Testis (tissue), 3 donors: ENCODE results near the gene TPRG1. TPM values are rescaled to one million over a fixed set of nuclear protein-coding genes. Genes with fewer than 3 reads are reported as not detected.

ENCODE experiments used
- DNase-seq: peaks from one replicate; pipeline ENCODE4 v3.0.0-alpha.2; 2019
- H3K27ac ChIP-seq, 2 donors: fragments of 200-600 bp; sonication (generic); one replicate each; pipeline ENCODE4 v1.5.1; 2019
- H3K27me3 ChIP-seq: fragments of 200-600 bp; sonication (generic); one replicate; pipeline ENCODE4 v1.5.1; 2019
- H3K36me3 ChIP-seq: fragments of 200-600 bp; sonication (generic); one replicate; pipeline ENCODE4 v1.5.1; 2017; ENCODE audit warnings: low read depth; ENCODE audit errors: missing control alignments
- H3K4me1 ChIP-seq: fragments of 200-600 bp; sonication (generic); one replicate; pipeline ENCODE4 v1.5.1; 2019
- H3K4me3 ChIP-seq, 2 donors: fragments of 200-600 bp; sonication (generic); one replicate each; pipeline ENCODE4 v1.5.1; 2017 to 2019
- H3K9me3 ChIP-seq: fragments of 200-600 bp; sonication (generic); one replicate; pipeline ENCODE4 v1.5.1; 2017
- POLR2A ChIP-seq: fragments of 450-650 bp; IDR thresholded peaks from one replicate; pipeline ENCODE4 v1.6.1; 2017; ENCODE audit warnings: antibody characterized with exemption, mild to moderate bottlenecking, moderate library complexity
- WGBS, 2 donors: methylation state at CpG; one replicate each; pipeline ENCODE4 v1.1.5; 2018; 5-methylcytosine and 5-hydroxymethylcytosine counted together
- intact Hi-C: fragments of 100-400 bp; cut with DNase I; formaldehyde crosslinking; loops from one replicate; pipeline ENCODE4 v1.15.1; 2023; ENCODE audit warnings: low total_unique reads
- polyA plus RNA-seq: library from polyadenylated mRNA; stranded (reverse); fragments of 350-450 nt; fragmentation: Illumina TruSeq; extraction: RNeasy Lipid Tissue Mini Kit (QIAGEN cat#74804); gene quantifications from one replicate; pipeline ENCODE4 v1.2.3, GENCODE V29; 2014; ENCODE audit warnings: low read depth, low replicate concordance; ENCODE audit not compliant: insufficient read depth
- total RNA-seq, 2 donors: library from RNA; depleted of rRNA; stranded (reverse); fragments of >200 nt; gene quantifications; one replicate each; pipeline ENCODE4 v1.2.3, GENCODE V29; 2016
- TF ChIP-seq, protein P1 (sequence below), 3 experiments: fragments of 450-650 bp in 2 of 3; fragments of 200-600 bp in 1 of 3; sonication (generic) in 1 of 3; IDR thresholded peaks; one replicate each; pipeline ENCODE4 v1.5.1; 2016 to 2019; ENCODE audit warnings: antibody characterized with exemption in 3 of 3, mild to moderate bottlenecking in 2 of 3, moderate library complexity in 1 of 3

The TPRG1 gene
- total and polyA plus RNA-seq, 3 donors from 2014 or later: 15.5 to 25.2 (median 15.9) TPM

GRCh38 chr3:189360291-189360690 lies 188.5 kb downstream of the TPRG1 start:
- Histone ChIP-seq H3K9me3 (no peaks in the 10 kb centered on the region), H3K4me1 (no peaks in the 10 kb centered on the region), H3K36me3 (no peaks in the 10 kb centered on the region), H3K27me3 (no peaks in the 10 kb centered on the region), H3K27ac (no peak overlapping the region), H3K4me3 (no peak overlapping the region)
- 70 to 71% methylated on average over 5 of the region's 5 CpGs for WGBS, 2 donors
- TF ChIP-seq, protein P1, sequence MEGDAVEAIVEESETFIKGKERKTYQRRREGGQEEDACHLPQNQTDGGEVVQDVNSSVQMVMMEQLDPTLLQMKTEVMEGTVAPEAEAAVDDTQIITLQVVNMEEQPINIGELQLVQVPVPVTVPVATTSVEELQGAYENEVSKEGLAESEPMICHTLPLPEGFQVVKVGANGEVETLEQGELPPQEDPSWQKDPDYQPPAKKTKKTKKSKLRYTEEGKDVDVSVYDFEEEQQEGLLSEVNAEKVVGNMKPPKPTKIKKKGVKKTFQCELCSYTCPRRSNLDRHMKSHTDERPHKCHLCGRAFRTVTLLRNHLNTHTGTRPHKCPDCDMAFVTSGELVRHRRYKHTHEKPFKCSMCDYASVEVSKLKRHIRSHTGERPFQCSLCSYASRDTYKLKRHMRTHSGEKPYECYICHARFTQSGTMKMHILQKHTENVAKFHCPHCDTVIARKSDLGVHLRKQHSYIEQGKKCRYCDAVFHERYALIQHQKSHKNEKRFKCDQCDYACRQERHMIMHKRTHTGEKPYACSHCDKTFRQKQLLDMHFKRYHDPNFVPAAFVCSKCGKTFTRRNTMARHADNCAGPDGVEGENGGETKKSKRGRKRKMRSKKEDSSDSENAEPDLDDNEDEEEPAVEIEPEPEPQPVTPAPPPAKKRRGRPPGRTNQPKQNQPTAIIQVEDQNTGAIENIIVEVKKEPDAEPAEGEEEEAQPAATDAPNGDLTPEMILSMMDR (IDR thresholded peaks at IDR 0.05): no peak
- no peak for TF ChIP-seq POLR2A
- no peak for DNase-seq
- intact Hi-C loops: no loop called here

DNA sequence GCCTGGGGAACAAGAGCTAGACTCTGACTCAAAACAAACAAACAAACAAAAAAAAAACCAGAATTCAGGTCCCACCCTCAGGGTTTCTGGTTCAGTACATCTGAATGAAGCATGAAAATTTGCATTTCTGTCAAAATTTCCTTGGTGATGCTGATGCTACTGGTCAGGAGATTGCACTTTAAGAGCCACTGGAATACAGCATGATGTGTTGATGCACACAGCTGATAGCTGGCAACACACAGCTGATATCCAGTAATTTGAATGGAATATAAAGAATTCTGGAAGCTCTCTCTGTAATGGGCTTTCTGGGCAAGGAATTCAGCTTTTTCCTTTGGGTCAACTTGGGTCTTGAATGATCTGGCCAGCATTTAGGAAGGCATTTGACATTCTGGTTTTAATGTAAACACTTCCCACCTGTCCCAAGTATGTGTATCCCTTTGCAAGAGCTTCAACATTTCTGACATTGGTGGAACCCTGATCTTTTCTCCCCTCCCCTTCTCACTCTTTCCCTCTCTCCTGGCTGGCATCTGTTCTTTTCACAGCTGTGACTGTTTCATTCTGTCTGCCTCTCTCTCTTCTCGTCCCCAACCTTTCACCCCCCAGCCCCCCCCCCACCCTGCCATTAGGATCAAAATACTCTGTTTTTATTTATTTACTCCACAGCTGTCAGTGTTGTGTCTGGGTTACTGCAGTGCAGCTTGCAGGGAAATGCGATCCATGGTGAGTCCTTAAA lies 189.5 kb downstream of the TPRG1 start:
- WGBS, 2 donors: 48 to 53% methylated on average over 2 of the region's 2 CpGs

DNA sequence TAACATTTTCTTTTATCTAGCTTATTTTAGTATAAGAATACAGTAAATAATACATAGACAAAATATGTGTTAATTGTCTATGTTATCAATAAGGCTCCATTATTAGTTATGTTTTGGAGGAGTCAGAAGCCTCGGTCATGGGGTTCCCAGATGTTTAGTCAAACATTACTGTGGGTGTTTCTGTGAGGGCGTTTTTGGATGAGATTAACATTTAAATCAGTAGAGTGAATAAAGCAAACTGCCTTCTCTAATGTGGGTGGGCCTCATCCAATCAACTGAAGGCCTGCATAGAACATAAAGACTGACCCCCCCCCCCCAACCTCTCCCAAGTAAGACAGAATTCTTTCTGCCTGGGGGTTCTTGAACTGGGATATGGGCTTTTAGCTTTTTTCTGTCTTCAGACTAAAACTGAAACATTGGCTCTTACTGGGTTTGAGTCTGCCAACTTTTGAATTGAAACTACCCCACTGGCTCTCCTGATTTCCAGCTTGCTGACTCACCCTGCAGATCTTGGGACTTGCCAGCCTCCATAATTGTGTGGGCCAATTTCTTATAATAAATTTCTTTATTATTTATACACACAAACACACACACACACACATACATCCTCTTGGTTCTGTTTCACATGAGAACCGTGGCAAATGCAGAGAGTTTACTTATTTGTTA lies 192.0 kb downstream of the TPRG1 start:
- H3K27ac ChIP-seq: no peak overlapping the region
- H3K9me3 ChIP-seq: no peaks in the 10 kb centered on the region
- H3K4me1 ChIP-seq: no peaks in the 10 kb centered on the region
- H3K36me3 ChIP-seq: no peaks in the 10 kb centered on the region
- intact Hi-C loops: no loop called here
- DNase-seq: no peak
- TF ChIP-seq POLR2A: no peak
- TF ChIP-seq, protein P1 (IDR thresholded peaks at IDR 0.05): no peak
- WGBS, 2 donors: 73 to 80% methylated on average over 3 of the region's 3 CpGs
- H3K4me3 ChIP-seq: no peak overlapping the region
- H3K27me3 ChIP-seq: no peaks in the 10 kb centered on the region

More for the DNA sequence above, 189.5 kb downstream of the TPRG1 start:
- Histone ChIP-seq H3K36me3 (no peaks in the 10 kb centered on the region), H3K4me1 (no peaks in the 10 kb centered on the region), H3K4me3 (no peak overlapping the region), H3K9me3 (no peaks in the 10 kb centered on the region), H3K27ac (no peak overlapping the region), H3K27me3 (no peaks in the 10 kb centered on the region)
- no peak for TF ChIP-seq POLR2A
- TF ChIP-seq, protein P1 (IDR thresholded peaks at IDR 0.05): no peak
- DNase-seq: no peak
- intact Hi-C loops: no loop called here

DNA sequence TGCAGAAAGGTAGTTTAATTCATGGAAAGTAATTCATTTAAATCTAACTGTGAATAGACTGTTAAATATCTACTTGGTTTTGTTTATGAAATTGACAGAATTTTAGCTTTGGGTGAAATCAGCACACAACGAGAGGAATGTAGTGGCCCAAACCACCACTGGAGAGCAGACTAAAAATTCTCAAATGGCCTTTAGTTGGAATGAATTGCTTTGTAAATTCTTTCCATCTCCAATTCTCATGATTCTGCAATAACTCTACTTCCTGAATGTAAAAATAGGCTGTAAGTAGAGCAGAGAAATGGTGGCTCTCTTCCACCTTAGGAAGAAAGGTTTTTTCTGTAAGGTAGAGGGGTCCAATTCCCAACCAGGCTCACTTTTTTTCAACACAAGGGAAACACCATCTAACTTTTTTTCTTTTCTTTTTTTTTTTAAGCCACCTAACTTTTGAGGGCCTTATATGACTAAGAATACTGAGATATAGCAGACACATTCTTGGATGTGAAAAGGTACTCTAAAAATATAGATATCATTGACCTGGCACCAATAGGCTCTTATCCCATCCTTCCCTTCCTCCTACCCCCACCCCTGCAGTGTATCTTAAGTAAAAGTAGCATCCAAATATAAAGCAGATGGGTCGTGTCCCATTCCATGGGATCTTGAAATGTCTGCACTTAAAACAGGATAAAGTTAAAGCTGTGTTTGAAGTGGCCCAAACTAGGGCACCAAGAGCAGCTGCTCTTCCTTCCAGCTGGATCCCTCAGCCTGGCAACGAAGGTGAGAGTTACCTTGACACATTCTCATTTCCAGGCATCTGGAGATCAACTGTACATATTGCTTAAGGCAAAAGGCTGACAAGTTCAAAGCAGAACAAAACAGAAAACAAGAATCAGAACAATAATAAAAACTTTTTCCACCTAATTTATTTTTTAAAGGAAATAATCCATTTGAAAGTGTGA lies 194.1 kb downstream of the TPRG1 start:
- Histone ChIP-seq H3K27ac (no peak overlapping the region), H3K36me3 (no peaks in the 10 kb centered on the region), H3K27me3 (no peaks in the 10 kb centered on the region), H3K9me3 (no peaks in the 10 kb centered on the region), H3K4me1 (no peaks in the 10 kb centered on the region), H3K4me3 (no peak overlapping the region)
- intact Hi-C loops: no loop called here
- no peak for TF ChIP-seq POLR2A
- TF ChIP-seq, protein P1 (IDR thresholded peaks at IDR 0.05): no peak
- 65 to 75% methylated on average over 3 of the region's 3 CpGs for WGBS, 2 donors
- DNase-seq: no peak
